Choroid plexus epithelial cell (primary cell): ENCODE measurements around the gene TSKU.

ENCODE experiments used
- DNase-seq: peaks from one replicate; pipeline ENCODE4 v3.0.0-alpha.2; 2010; ENCODE audit warnings: low read depth
- H3K4me3 ChIP-seq: 2 replicates; pipeline ENCODE4 v1.5.1; 2011; ENCODE audit warnings: low read depth, mild to moderate bottlenecking, control low read depth, low read length, moderate library complexity
- TF ChIP-seq, protein P1 (sequence below): conservative IDR thresholded peaks from 2 replicates; pipeline ENCODE4 v1.5.1; 2011; ENCODE audit warnings: low read depth, mild to moderate bottlenecking, control low read depth, inconsistent platforms, low read length, moderate library complexity

The TSKU gene

DNA sequence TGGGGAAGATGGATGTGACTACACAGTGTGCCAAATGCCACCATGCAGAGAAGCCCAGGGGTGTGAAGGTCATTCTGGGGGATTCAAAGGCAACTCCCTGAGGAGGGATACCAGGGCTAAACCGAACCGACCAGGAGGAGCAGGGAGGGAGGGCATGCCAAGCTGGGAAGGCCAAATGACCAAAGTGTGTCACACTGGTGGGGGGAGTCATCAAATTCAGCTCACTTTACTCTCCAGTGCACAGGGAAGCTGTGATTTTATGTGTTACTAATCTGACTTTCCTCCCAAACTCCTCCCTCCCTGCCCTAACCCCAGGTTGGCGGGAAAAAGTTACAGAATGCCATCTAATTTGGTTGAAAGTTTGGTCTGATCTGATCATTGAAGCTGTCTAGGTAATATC lies 29.7 kb upstream of the TSKU start:
- DNase-seq: no peak
- TF ChIP-seq, protein P1, sequence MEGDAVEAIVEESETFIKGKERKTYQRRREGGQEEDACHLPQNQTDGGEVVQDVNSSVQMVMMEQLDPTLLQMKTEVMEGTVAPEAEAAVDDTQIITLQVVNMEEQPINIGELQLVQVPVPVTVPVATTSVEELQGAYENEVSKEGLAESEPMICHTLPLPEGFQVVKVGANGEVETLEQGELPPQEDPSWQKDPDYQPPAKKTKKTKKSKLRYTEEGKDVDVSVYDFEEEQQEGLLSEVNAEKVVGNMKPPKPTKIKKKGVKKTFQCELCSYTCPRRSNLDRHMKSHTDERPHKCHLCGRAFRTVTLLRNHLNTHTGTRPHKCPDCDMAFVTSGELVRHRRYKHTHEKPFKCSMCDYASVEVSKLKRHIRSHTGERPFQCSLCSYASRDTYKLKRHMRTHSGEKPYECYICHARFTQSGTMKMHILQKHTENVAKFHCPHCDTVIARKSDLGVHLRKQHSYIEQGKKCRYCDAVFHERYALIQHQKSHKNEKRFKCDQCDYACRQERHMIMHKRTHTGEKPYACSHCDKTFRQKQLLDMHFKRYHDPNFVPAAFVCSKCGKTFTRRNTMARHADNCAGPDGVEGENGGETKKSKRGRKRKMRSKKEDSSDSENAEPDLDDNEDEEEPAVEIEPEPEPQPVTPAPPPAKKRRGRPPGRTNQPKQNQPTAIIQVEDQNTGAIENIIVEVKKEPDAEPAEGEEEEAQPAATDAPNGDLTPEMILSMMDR: no peak
- H3K4me3 ChIP-seq: no peak overlapping the region

GRCh38 chr11:76753950-76754349 lies 29.2 kb upstream of the TSKU start:
- DNase-seq: no peak
- TF ChIP-seq, protein P1: no peak
- H3K4me3 ChIP-seq: no peak overlapping the region

DNA sequence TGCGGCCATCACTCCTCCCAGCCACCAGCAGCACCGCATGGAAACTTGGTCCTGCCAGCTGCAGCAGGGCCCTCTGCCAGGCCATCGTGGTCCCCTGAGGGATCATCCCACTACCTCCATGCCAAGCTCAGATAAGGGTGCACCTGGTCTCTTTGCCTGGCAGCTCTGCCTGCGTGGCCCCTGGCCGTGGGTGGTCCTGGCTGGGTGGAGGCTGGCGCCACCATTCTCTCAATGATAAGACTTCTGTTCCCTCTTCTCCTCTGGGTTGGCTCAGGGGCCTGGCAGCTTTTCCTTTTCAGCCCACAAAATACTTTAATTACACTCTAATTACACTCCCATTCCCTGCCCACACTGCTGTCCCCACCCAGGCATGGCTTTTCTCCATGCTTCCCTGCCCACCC lies 26.8 kb upstream of the TSKU start:
- DNase-seq: no peak
- no peak overlapping the region for H3K4me3 ChIP-seq
- TF ChIP-seq, protein P1: no peak

DNA sequence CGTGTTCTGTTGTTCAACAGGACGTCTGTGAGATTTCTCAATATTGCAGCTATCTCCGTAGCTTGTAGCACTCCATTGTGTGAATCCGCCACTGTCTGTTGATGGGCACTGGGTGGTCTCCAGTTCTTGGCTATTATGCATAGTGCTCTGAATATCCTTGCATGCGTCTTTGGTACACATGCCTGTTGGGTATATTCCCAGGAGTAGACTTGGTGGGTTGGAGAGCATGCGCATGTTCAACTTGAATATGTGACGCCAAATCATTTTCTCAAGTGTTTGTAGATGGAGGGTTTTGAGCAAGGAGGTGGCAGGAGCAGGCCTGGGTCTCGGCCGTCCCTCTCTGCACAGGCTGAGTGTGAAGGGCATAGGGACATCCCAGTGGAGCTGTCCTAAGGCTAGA lies 24.8 kb upstream of the TSKU start:
- DNase-seq: no peak
- no peak overlapping the region for H3K4me3 ChIP-seq
- TF ChIP-seq, protein P1: no peak

GRCh38 chr11:76759092-76759491 lies 24.1 kb upstream of the TSKU start:
- TF ChIP-seq, protein P1: no peak
- no peak for DNase-seq
- no peak overlapping the region for H3K4me3 ChIP-seq

- TF ChIP-seq, protein P1: no peak
- H3K4me3 ChIP-seq: no peak overlapping the region
- no peak for DNase-seq
These were observed 23.6 kb upstream of the TSKU start for GRCh38 chr11:76759517-76759916.

GRCh38 chr11:76760236-76760635 lies 22.9 kb upstream of the TSKU start:
- H3K4me3 ChIP-seq: no peak overlapping the region
- DNase-seq: no peak
- TF ChIP-seq, protein P1: no peak
